Stimulated activated CD4-positive, alpha-beta T cell treated with anti-CD3 and anti-CD28 coated beads, Interleukin-15, amount 100 ng/mL, for 24 hours (primary cell): Measurements from ENCODE around the gene SLC15A4.
"Not testable (repeated sequence)": the region's sequence is repeated elsewhere in the genome, so short reads cannot be mapped to it uniquely, and the experiment has no call there.

Experiments
- DNase-seq: peaks from one replicate; pipeline ENCODE4 v3.0.0-alpha.2; 2020

SLC15A4 gene

GRCh38 chr12:128813392-128813791 lies 10.4 kb downstream of the SLC15A4 start:
- no peak for DNase-seq

GRCh38 chr12:128811806-128812205 lies 12.0 kb downstream of the SLC15A4 start:
- DNase-seq: no peak

GRCh38 chr12:128810182-128811127 lies 13.3 kb downstream of the SLC15A4 start:
- peak; percentile 20 for DNase-seq

- no peak for DNase-seq
These were observed 15.1 kb downstream of the SLC15A4 start for GRCh38 chr12:128808651-128809050.

GRCh38 chr12:128807161-128807724 lies 16.5 kb downstream of the SLC15A4 start:
- no peak for DNase-seq

- no peak for DNase-seq
These were observed 17.2 kb downstream of the SLC15A4 start for GRCh38 chr12:128806573-128806972.

GRCh38 chr12:128805406-128805805 lies 18.4 kb downstream of the SLC15A4 start:
- DNase-seq: not testable (repeated sequence)

- no peak for DNase-seq
These were observed 19.0 kb downstream of the SLC15A4 start for GRCh38 chr12:128804762-128805161.

GRCh38 chr12:128803788-128804187 lies 20.0 kb downstream of the SLC15A4 start:
- DNase-seq: no peak

- no peak for DNase-seq
These were observed 21.0 kb downstream of the SLC15A4 start for GRCh38 chr12:128802756-128803155.

- no peak for DNase-seq
These were observed 21.8 kb downstream of the SLC15A4 start for GRCh38 chr12:128801879-128802391.

- DNase-seq: no peak
These were observed 23.2 kb downstream of the SLC15A4 start for GRCh38 chr12:128800606-128801005.

- no peak for DNase-seq
These were observed 25.0 kb downstream of the SLC15A4 start for GRCh38 chr12:128798571-128799341.

GRCh38 chr12:128797119-128798118 lies 26.3 kb downstream of the SLC15A4 start:
- DNase-seq: no peak

GRCh38 chr12:128796439-128797118 lies 27.2 kb downstream of the SLC15A4 start:
- no peak for DNase-seq

GRCh38 chr12:128795530-128796361 lies 28.0 kb downstream of the SLC15A4 start:
- no peak for DNase-seq

GRCh38 chr12:128794661-128795529 lies 28.9 kb downstream of the SLC15A4 start:
- no peak for DNase-seq

- DNase-seq: no peak
These were observed 30.1 kb downstream of the SLC15A4 start for GRCh38 chr12:128793701-128794100.

- DNase-seq: no peak
These were observed 30.9 kb downstream of the SLC15A4 start for GRCh38 chr12:128792881-128793280.
